Measurements from ENCODE around the gene ZNF862.

DNA sequence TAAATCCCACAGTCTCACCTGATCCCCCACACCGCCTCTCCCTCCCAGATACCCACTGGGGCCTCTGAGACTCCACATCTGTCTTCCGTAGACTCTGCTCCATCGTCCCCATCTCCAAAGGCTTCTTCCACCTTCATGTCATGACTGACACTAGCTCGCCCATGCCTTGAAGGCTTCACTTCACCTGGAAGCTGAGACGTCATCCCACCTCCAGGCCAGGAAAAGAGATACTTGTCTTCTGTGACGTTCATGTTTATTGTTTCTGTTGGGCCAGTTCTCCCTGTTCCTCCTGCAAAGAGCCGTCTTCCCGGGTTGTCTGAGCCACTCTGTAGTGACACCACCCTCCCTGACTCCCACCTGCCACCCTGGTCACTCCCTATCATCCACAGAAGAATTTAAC lies 3.6 kb upstream of the ZNF862 start:
- TF ChIP-seq CTCF (conservative IDR thresholded peaks at IDR 0.05; ENCODE audit: low read depth in 2 of 2) (no peak), CREB1 (CRISPR knock-in tag; IDR thresholded peaks at IDR 0.05; ENCODE audit: low read depth) (no peak), EZH2 (IDR thresholded peaks at IDR 0.05; ENCODE audit: low read depth, unreplicated experiment) (no peak)
